NCI-H1694 treated with DMSO at 0.1 percent for 48 hours (cell line): ENCODE measurements around the gene KDR.

ENCODE experiments used
- DNase-seq: peaks from one replicate; lab custom pipeline; 2025; lab: John Stamatoyannopoulos, UW

Gene KDR

DNA sequence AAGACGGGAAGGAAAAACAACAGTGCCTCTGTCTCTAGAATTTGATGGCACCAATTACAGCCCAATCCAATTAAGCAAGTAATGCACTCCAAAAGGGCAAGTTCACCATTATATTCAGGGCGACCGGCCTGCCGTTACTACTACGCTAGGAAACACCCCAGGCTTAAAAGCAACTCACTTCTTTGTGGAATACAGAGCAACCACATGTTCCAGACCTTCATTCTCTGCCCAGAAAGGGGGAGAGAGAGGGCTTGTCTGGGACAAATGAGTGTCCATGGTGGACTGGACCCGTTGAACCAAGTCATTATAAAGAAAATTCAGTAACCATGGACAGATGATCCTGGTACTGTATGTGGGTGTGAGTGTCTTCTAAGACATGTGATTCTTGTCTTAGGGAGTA lies 1.6 kb downstream of the KDR start:
- no peak for DNase-seq

DNA sequence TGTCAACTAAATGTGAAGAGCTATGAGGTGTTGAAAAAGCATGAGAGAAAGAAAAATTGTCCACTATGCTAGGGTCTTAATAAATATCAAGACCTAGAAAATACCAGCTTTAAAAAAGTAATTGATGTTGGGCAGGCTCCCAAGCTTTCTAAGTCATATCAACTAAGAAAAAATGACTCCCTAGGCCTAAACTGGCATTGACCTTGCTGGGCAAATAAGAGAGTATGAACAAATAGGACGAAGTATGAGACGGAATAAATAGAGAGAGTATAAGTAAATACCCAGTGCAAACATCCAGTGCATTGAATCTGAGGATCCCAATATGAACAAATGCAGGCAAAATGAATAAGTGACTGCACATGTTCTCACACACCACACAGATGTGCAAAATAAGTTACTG lies 3.2 kb downstream of the KDR start:
- DNase-seq = no peak

DNA sequence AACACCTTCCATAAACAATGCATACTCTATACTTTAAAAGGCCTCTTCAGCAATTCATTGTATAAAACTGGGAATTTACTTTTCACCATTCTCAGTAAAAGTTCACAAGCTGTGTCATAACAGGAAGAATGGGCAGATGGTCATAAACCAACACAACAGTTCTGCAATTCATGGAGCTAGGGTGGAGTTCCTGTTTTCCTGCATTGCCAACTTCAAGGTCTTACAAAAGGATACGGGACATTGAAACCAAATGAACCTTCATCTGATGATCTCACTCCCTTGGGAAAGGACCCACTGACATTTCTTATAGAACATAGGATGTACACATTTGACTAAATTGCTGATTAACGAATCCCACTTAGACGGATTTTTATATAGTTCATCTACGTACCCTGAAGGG lies 4.1 kb downstream of the KDR start:
- DNase-seq = no peak

DNA sequence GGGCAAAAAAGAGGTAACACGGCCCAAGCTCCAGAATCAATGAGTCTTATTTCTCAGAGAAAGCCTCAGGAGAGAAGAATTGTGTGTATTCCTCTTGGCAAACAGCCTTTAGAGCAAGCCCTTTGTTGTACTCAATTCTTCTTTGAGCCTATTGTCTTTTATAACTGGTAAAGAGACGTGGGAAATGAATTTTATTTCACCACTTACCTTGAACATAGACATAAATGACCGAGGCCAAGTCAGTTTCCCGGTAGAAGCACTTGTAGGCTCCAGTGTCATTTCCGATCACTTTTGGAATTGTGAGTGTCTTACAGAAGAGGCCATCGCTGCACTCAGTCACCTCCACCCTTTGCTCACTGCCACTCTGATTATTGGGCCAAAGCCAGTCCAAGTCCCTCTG lies 7.0 kb downstream of the KDR start:
- DNase-seq = no peak

DNA sequence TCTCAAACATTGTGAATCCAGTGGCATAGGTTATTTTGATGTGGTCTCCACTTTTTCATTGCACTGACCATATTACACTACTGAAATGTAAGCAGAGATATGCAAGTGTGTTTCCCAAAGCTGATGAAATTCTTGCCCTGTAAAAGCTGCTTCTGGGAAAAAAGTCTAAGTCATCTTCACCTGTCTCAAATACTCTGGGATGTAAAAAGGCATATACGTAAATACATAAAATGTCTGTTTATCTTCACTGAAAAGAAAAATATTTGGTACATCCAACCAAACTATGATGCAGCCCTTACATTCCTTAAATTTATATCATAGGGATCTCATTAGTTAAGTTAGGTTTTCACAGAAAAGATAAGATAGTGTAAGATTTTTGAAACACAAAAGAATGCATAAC lies 7.9 kb downstream of the KDR start:
- DNase-seq = no peak

DNA sequence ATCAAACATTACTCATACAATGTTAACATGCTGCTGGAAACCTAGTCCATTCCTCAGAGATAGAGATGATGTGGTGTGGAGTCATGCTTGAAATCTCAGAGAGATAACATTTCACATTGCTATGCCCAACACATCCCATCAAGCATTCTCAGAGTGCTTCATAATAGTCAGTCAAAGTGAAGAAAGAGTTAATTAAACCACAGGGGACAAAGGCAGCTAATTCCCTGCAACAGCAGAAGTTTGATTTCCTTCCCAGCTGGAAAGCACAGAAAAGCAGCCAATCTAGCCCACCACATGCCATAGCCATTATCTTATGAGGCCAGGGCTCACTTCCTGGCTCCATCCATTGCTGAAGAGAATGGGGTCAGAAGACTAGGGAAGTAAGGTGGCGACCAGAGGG lies 8.9 kb downstream of the KDR start:
- DNase-seq = no peak

DNA sequence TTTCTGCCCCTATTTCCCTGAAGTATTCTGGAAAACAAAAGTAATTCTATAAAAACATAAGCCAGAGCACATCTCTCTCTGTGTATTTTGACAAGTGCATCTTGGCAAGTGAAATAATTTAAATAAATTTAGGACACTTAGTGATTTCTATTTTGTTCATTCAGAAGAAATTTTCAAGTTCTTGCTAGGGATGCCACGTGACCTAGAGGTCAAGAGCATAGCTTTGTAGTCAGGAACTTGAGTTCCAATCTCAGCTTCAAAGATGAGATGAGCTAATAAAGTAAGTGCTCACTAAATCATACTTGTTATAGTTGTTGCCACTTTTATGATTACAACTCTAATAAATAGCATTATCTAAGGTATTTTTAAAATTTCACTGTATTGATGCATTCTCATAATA lies 13.8 kb downstream of the KDR start:
- DNase-seq = no peak

DNA sequence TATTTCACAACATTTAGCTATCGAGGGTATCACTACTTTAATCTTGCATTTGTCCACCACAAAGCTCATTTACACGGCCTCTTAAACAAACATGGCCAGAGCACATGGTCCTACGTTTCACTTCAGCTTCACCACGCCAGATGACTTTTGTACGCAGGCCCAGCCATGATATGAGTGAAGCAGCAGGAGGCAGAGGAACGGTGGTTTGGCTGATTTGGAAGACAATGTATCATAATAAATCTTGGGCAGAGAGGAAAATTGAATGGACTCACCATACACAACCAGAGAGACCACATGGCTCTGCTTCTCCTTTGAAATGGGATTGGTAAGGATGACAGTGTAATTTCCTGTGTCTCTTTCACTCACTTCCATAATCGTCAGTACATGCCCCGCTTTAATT lies 15.3 kb downstream of the KDR start:
- DNase-seq = no peak

DNA sequence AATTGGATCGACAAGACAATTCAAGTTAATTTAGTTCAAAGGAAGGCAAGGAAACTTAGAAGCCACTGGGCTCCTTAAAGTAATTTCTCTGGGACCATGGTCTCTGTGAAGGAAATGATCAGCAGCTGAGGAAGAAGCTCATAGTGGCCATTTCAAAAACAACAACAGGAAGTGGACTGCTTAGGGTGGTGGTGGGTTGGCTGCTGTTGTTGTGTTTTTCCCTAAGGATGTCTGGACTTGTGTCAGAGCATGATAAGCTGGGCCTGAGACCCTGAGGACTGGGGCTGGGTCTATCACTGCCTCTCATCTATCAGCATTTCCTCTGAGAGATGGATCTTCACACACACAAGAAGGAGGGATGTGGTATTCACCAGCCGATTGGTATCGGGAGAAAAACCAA lies 18.3 kb downstream of the KDR start:
- no peak for DNase-seq

DNA sequence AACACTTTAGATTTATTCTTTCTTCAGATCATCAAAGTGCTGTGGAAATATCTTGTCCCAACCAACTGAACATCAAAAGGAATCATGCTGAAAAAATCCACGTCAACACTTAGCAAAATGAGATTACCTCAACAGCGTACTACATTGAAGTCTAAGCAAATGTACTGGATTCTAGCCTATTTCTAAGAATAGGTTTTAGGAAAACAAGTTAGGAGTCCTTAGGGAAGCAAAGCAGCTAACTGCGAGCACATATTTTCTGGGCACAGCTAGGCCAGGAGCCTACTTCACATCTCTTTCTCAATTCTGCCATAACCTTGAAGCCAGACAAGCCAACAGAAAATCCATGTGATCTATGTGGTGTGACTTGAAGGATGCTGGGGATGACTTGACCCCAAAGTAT lies 22.2 kb downstream of the KDR start:
- DNase-seq = no peak

DNA sequence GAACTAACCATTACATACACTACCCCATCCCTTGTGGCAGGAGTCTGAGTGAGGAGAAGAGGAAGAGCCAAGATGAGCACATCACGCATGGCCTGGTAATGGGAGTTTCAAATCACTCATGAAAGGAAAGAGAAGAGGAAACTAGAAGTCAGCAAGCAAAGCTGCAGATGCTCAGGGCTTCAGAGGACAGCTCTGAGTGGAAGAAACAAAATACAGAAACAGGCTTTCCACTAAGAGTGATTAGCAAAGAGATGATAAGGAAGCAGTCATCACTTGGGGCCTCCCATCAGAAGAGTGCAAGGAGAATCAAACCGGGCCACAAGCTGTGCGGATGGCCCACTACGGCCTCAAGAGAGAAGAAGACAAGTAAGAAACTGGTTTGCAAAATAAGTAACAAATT lies 25.6 kb downstream of the KDR start:
- no peak for DNase-seq

DNA sequence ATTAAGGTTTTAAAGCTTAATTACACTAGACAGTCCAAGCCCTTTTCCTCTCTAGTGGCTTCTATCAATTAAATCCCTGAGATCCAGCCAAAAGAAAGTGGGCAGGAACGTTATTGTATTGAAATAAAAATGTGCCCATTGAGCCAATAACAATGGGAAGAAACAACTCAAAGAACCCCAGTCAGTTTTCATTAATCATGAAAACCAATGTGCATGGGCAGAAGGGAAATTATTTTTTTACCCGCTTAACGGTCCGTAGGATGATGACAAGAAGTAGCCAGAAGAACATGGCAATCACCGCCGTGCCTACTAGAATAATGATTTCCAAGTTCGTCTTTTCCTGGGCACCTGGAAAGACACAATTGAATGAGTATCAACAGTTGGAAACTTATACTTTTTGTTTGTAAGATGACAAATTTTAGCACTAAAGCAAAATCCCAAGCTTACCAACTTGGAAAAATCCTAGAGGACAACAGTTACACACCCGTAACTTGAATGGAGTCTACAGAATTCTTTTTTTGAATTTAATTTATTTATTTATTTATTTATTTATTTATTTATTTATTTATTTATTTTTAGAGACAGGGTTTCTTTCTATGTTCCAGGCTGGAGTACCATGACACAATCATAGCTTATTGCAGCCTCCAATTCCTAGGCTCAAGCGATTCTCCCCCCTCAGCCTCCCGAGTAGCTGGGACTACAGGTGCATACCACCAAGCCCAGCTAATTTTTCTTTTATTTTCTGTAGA lies 26.8 kb downstream of the KDR start:
- DNase-seq = no peak

DNA sequence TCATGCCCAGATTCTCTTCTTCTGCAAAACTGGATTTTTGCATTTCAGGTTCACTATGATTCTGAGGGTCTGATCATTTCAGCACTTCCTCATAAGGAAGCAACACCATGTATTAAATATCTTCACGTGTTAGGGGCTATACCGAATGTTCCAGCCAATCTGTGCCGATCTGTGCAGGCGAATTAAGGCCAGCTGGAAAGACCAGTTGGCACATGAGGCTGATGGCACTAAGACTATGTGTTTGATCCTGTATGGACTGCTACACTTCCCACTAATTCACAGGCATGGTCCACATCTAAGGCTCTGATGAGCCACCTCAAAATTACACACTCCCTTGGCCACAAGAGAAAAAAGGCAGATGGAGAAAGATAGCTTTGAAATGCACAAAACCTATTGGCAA lies 28.8 kb downstream of the KDR start:
- no peak for DNase-seq

DNA sequence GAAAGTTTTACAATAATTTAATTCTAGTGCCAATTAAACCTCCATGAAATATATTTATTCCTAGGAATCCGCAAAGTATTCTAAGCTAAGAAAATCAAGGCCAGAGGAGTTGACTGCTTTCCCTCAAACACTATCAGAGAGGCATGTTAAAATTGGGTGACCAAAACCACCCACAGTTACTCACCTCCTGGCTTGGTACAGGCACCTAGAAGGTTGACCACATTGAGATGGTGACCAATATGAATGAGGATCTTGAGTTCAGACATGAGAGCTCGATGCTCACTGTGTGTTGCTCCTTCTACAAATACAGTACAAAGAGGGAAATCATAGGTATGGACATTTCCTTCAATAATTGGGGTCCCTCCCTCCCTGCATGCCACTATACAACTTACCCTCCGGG lies 29.4 kb downstream of the KDR start:
- no peak for DNase-seq

DNA sequence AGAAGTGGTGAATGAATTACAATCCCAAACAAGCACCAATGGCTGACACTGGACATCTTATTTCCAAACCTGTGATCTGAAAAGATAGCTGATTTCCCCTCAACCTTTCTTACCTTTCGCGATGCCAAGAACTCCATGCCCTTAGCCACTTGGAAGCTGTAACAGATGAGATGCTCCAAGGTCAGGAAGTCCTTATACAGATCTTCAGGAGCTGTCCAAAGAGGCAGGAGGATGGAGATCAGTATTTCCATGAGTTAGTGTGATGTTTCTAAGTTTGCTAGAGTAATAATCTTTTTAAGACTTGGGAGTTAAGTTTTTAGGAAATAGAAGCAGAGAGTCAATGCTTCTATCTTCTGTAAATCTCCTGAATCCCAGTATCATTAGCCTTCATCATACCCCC lies 32.9 kb downstream of the KDR start:
- no peak for DNase-seq

DNA sequence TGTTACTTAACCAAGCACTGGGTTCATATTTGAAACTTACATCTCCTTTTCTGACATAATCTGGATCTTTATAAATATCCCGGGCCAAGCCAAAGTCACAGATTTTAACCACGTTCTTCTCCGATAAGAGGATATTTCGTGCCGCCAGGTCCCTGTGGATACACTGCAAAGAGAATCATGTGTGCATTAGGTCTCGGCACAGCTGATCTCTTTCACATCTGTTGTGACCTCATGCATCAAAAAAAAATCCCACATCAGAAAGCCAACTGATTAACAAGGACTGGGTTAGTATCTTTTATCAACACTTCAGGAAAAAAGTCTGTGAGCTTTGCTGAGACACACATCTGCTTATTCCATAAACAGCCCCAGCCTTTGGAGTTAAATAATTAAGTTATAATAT lies 35.5 kb downstream of the KDR start:
- no peak for DNase-seq

DNA sequence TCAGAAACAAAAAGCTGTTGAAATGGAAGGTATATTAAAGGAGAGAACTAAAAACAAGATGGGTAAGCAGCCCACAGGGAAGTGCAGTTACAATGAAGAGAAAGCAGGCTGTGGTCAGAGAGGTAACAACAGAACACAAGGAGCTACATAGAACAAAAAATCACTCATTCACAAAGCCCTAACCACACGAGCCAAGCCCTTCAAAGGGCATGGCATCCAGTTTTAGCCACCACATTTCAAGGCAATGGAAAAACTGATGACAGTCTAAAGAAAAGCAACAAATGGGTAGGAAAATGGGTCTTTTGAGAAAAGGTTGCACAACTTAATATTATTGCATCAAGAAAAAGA lies 37.5 kb downstream of the KDR start:
- no peak for DNase-seq

DNA sequence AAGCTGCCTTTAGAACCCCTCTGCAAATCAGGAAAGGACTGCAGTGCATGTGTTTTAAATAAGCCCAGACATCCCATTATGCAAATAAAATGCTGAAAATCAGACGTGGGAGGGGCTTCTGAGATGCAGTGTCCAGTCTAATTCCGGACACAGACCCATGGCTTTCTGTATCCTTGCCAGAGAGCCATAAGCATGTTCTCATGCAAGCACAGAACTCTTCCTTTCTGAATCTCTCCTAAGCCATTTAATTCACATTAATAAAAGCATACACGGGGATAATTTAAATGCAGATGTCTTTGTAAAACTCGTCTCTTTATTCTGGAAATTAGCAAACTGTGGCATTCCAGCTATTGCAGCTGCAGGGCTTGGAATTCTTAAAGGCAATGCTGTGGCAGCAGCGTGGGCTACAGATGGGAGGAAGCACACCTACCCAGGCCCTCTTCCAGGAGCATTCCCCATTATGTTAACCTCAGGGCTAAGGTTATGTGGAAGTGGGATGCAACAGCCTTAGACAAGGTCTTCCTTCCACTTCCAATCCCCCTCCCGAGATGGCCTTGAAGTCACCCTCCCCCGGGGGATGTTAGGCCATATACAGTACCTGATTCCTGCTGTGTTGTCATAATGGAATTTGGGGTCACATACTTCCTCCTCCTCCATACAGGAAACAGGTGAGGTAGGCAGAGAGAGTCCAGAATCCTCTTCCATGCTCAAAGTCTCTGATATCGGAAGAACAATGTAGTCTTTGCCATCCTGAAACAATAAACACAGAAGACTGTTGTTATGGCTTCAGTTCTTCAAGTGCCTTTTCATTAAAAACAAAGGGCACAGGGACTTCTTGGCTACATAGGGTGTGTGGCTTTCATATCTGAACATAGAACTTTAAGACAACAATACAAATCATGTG lies 38.1 kb downstream of the KDR start:
- DNase-seq = no peak

DNA sequence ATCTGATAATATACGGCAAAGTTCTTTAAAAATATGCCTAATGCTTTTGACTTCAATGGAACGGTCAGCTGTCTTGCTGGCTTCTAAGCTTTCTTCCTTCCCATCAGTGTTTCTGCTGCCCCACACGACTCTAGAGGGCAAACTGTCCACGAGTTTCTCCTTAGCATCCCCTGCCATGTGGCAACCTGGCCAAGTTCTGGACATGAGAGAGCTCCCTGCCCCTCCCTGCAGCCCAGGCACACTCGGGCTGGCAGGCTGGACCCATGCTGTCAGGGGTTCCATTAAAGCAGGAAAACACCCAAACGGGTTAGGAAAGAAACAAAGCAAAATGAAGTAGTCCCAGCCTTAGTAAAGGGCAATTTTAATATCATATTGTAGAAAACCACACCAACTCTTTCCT lies 38.8 kb downstream of the KDR start:
- no peak for DNase-seq

DNA sequence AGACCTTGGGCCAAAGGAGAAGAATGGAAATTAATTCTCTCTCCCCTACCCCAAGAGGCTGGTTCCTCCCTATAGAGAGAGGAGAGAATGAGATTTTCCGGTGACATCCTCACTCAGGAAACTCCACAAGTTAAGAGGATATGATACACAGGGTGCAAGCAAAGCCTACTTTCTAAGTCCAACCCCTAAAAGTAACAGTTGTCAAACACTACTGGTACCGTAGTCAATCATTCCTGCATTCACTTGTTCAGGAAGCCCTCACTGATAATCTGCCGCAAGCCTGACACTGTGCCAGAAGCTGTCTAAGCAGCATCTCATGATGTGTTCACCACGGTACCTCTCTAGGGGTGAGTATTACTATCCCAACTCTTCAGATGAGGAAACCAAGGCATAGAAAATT lies 41.7 kb downstream of the KDR start:
- no peak for DNase-seq

DNA sequence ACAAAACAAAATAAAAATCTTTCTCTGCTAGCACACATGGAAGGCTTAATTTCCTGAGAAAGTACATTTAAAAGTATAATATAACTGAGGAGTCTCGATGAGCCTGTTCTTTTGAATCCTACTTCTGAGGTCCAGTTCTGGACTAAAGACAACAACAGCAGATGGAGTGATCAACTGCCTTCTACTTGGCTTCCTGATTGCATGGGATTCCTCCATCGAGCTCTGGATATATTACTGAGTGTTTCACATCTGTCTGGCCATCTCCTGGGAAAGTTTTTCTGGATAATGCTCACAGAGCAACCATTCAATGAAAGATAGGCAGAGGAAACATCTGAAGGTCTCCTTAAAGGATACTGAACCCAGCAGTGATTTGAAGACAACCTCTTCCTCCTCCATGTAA lies 42.6 kb downstream of the KDR start:
- no peak for DNase-seq

DNA sequence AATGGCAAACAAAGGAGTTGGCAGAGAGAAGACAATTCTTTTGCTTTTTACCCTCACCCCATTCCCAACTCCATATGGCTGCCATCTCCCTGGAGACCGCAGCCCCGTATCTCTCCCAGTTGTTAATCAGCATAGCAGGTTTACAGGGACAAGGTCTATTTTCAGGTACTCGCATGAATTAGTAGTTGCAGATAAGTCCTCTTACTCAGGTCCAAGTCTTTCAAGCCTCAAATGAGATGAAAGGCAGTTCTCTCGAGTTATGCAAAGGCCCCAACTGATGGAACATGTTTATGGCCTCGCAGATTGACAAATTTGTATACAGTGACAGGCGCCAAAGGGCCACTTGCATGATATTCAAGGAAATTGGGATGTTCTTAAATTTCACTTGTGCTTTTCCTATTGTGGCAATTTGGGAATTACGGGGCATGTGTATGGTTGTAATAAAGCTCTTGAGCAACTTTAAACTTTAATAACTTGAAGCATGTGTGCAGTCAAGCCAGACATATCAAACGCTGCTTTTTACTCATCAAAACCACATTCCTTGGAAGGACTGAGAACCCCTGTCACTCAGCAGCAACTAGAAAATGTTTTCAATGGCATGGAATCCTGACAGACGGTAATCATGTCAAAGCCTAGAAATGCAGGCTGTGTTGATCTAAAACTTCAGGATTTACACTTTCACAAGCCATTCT lies 45.1 kb downstream of the KDR start:
- no peak for DNase-seq
